ENCODE measurements around the gene RUFY1.
A peak's percentile ranks its signal among the peaks of the same experiment; 100 is the strongest.
"Not testable (repeated sequence)": the region's sequence is repeated elsewhere in the genome, so short reads cannot be mapped to it uniquely, and the experiment has no call there.

Gene RUFY1

DNA sequence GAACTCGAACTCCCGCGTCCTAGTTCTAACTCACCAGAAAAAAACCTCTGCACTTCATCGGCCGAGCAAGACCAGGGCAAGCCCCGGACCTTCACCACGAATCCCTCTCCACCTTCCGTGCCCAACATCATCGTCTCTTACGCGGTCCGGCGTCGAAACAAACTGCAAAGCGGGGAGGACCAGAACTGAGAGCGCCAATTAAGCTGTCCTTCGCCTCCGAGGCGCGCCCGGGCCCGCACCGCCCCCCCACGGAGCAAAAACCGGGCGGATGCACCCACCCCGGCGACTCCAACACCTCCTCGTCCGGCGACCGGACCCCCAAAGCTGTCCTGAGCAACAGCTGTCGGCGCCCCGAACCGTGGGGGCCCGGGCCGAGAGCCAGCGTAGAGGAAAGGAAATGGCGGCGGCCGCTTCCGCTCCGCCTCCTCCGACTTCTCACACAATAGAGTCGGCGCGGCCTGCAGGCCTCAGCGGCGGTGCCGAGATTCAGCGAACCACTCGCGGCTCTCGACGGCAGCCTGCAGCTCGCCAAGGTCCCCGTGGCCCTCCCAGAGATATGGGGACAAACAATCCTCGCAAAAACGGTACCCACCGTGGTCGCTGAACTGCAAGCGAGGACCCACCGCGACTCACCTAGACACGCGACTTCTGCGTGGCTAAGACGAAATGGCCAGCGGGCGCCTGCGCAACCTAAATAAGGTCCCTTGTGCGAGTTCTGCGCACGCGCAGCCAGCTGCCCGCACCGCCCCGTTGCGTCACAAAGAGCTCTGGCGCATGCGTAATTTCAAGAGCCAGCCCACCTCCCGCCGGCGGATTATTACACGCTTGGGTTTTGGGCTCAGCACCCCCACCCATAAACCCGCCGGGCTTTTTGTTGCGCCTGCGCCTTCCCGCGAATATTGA is 72.9 kb downstream of the RUFY1 start, which contains the start of gene HNRNPH1:
Gene HNRNPH1, minus strand, starts transcription at position 669 of the 903 bp plus-strand sequence. Its CDS starts 538 bp downstream, at position 131.
- DNase-seq = peak; percentile 92

DNA sequence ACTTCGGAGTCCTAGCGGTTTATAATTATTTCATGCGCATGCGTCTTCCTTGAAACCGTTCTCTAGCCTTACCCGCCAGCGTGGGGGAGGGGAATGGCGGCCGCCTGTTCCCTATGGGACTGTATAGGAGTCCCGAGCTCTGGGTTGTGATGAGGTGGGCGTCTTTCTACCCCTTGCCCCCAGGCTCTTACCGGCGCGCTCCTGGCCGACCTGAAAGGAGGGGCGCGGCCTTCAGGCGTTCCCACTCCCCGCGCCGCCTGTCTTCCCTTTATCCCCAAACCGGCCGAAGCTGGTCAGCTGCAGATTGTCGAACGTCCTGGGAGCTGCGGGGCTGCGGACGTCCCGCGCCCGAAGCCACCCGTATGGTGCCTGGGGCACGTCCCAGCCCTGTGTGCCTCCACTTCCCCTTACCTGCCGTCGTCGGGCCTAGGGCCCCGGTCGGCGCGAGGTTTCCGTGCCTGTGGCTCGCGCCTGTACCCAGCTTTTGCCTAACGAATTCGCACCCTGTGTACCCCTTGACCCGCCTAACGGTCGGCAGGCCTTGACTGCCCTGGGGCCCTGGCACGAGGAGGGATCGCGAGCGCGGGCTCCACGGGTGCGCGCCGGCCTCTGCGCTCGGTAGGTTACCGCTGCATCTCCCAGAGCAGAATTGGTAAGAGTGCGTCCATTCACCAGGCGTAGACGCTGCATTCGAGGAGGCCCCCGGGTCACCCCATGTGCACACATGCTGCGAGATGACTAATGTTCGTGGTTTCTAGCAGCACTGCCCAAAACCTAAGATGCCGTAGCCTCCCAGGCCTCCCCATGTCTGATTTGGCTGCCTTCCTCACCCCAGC is 73.8 kb downstream of the RUFY1 start:
- peak; percentile 80 for DNase-seq

DNA sequence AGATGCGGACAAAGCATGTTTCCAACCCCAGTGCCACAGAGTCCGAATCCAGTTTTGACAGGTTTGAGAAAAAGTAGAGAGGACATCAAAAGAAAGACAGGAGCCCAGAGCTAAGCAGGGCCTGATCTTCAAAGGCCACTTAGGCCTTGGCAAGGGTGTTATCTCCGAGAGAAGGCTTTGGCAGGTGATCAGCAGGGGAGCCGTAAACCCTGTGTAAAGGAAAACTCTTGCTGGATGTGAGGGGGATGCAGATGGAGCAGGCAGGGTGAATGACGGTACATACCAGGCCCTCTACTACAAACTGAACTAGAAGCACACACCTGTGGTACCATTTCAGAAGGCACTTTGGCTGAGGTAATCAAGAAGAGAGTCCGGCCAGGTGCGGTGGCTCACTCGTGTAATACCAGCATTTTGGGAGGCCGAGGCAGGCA is 74.5 kb downstream of the RUFY1 start:
- no peak for DNase-seq

DNA sequence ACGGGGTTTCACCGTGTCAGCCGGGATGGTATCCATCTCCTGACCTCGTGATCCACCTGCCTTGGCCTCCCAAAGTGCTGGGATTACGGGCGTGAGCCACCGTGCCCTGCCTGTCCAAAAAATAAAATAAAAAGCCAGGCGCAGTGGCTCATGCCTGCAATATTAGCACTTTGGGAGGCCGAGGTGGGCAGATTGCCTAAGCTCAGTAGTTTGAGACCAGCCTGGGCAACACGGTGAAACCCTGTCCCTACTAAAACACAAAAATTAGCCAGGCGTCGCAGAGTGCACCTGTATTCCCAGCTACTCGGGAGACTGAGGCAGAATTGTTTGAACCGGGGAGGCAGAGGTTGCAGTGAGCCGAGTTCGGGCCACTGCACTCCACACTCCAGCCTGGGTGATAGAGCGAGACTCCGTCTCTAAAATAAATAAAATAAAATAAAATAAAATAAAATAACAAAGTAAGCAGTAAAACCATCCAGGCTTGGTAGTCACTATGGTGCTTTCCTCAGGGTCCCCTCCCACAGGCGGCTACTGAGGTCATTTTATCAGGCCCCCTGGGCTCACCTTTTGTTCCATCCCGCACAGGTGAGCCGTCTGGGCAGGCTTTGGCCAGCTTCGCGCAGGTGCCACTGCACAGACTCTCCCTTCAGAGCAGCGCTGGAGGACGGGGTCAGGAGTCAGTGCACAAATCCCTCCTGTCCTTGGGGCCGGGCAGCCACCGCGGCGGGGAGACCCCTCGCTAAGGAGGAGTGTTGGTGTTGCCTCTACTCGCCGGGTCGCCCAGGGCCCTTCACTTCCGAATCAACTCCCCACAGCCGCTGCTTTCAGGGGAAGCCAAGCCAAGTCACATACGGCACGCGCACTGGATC is 83.4 kb downstream of the RUFY1 start:
- not testable (repeated sequence) for DNase-seq

DNA sequence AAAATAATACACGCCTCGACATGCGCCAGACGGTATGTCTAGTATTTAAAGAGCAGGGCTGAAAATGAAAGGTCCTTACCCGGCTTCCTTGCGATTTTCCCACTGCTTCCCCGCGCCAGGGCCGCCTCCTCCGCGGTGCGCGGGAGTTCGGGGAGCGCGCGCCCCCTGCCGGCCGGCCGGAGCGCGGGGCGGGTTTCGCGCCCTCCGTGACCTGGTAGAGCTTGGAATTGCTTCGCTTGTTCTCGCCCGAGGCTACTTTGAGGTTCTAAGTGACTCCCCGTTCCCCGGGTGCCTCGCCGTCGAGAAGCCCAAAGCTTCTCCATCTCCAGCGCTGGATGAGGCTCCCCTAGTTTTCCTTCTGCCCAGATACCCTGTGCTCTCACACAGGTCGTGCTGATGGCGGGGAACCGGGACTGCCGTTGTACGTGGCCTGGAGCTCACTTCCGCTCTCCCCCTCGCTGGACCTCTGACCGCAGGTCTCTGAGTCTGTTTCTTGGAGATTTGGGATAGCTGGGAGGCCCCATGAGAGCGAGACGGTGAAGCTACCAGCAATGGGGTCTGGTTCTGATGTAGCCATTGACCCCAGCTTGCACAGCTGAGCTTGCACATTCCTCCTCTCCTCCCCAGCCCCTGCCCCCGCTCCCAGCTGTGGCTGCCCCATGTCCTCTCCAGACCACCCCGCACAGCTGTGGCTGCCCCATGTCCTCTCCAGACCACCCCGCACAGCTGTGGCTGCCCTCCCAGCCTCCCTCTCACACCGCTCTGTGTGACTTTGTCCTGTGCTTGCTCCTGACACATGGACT is 84.2 kb downstream of the RUFY1 start:
- DNase-seq = not testable (repeated sequence)

DNA sequence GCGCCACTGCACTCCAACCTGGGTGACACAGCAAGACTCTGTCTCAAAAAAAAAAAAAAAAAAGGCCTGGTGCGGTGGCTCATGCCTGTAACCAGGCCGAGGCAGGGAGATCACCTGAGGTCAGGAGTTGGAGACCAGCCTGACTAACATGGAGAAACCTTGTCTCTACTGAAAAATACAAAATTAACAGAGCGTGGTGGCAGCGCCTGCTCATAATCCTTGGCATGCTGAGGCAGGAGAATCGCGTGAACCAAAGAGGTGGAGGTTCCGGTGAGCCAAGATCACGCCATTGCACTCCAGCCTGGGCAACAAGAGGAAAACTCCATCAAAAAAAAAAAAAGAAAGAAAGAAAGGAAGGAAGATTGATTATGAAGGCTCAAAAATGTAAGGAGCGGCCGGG is 88.9 kb downstream of the RUFY1 start:
- DNase-seq = not testable (repeated sequence)

DNA sequence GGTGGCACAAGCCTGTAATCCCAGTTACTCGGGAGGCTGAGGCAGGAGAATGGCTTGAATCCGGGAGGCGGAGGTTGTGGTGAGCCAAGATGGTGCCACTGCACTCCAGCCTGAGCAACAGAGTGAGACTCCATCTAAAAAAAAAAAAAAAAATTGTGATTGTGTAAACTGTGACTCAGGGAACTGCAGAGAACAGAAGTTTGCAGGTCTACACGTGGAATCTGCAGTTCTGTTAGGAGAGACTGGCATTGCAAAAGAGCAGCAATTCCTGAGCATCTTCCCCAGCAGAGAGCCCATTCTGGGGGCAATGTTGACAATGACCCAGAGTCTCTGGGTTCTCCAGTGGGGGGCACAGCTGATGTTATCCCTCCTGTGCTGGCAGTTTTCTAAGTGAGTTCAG is 91.4 kb downstream of the RUFY1 start:
- DNase-seq = not testable (repeated sequence)

DNA sequence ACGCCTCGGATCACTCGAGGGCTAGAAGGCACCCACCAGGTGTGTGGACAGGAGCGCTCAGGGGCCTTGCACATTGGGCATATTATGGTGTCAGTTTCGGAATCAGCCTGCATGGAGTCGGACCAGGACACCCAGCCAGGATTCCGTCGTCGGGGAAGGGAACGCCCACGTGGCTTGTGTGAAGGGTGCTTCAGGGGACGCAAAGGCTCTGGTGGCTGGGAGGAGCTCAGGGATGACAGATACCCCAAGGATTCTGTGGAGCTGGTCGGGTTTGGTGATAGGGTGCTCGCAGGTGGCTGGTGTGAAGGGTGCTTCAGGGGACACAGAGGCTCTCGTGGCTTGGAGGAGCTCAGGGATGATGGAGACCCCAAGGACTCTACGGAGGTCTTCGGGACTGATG is 92.3 kb downstream of the RUFY1 start:
- DNase-seq = not testable (repeated sequence)

DNA sequence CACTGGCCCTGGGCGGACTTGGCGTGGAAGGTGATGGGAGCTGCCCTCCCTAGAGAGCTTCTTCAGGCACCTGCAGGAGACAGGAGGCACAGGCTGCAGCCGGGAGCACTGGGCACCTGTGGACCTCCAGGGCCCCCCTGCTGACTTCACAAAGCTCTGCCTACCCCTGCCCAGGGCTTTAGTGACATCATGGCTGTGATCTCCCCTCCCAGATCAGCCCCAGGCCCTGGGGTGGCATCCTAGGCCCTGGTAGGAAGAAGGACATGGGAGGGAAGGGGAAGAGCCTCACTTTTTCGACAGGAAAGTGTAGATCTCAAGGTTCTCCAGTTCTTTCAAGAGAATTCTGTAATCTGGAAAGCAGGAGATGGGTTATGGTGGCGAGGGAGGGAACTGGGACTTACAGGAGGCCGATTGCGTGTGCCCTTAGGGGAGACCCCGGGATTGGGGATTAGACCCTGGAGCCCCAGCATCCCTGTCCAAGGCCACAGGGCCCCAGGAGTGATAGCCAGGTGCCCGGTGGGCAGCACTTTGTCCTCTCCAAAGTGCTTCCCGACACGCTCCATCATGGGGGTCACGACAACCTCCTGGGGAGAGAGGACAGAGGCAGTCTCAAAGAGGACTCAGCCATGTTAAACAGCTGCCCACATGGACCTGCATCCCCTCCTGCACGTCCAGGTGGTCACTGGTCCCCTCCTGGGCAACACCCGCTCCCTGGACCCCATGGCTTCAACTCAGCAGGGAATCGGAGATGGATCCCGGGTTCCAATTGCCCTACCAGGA is 93.0 kb downstream of the RUFY1 start:
- not testable (repeated sequence) for DNase-seq

DNA sequence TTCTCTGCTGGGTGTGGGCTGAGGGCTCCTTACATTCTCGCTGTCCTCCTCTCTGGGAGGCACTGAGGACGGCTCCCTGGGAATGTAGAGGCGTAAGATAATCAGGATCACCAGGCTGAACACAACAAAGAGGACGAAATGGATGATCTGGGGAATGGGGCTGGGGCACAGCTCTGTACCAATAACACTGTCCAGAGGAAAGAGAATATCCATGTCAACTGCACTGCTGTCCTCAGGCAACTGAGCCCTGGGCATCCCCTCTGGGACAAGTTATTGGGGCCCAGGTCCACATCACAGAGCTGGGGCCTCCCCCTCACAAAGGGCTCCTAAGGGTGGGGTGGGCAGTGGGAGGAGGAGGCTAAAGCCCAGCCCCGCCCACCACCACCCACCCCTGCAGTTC is 94.4 kb downstream of the RUFY1 start:
- not testable (repeated sequence) for DNase-seq

DNA sequence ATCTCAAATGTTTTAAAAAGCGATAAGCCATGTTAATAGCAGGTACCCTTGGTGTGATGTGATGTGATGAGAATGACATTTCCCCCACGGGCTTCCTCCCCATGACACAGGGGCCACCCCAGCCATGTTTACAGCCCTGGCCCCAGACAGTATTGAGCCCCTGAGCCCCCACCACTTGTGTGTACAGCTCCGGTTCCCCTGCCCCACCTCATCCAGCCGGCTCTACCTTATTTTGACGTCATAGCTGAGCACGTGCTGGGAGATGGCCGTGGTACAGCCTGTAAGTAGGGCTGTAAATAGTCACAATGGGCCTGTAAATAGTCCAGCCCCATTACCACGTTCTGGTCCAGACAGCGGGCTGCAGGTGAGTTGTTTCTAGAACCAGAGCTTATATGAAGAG is 98.1 kb downstream of the RUFY1 start:
- no peak for DNase-seq

DNA sequence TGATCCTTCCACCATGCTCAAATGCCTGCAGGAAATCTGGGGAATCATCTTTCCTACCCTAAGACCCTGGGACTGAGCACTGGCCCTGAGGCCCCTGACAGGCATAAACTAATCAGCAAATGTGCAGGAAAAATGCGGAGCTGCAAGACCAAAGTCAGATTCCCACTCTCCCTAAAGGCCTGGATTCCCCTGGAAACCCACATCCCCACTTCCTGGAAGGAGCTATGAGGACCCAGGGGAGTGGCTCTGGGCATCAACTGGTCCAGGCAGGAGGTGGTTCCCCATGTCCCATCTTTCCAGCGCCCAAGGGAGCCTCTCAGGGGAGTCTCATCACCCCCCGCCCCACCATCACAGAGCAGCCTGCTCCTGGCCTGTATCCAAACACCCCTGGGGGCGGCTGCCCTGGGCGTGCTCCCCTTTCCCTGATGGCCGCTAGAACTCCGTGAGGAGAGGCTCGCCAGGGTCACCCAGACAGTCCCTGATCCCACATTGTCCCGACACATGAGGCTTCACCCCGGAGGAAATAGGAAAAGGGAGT is 98.9 kb downstream of the RUFY1 start:
- DNase-seq = not testable (repeated sequence)

DNA sequence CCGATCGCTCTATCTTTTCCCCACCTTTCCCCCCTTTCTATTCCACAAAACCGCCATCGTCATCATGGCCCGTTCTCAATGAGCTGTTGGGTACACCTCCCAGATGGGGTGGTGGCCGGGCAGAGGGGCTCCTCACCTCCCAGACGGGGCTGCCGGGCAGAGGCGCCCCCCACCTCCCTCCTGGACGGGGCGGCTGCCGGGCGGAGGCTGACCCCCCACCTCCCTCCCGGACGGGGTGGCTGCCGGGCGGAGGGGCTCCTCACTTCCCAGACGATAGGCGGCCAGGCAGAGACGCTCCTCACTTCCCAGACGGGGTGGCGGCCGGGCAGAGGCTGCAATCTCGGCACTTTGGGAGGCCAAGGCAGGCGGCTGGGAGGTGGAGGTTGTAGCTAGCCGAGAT is 99.9 kb downstream of the RUFY1 start:
- not testable (repeated sequence) for DNase-seq

DNA sequence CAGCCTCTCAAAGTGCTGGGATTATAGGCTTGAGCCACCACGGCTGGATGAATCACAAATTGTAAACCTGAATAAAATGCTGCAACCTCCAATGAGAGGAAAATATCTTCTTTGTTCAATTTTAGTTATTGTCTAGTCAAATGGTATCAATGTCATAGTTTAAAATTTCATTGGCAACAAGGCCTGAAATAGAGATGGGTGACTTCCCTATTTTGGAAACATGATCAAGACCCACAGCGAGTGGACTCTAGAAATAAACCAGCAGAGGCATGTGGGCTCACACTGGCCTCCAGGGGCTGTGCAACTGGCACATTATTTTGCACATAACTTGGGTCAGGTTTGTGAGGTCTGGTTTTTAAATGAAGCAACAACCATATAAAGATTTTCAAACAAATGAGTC is 102.8 kb downstream of the RUFY1 start:
- not testable (repeated sequence) for DNase-seq

DNA sequence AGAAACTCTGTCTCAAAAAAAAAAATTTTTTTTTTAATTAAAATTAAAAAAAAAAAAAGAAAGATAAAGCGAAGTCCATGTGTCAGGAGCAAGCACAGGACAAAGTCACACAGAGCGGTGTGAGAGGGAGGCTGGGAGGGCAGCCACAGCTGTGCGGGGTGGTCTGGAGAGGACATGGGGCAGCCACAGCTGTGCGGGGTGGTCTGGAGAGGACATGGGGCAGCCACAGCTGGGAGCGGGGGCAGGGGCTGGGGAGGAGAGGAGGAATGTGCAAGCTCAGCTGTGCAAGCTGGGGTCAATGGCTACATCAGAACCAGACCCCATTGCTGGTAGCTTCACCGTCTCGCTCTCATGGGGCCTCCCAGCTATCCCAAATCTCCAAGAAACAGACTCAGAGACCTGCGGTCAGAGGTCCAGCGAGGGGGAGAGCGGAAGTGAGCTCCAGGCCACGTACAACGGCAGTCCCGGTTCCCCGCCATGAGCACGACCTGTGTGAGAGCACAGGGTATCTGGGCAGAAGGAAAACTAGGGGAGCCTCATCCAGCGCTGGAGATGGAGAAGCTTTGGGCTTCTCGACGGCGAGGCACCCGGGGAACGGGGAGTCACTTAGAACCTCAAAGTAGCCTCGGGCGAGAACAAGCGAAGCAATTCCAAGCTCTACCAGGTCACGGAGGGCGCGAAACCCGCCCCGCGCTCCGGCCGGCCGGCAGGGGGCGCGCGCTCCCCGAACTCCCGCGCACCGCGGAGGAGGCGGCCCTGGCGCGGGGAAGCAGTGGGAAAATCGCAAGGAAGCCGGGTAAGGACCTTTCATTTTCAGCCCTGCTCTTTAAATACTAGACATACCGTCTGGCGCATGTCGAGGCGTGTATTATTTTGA is 107.2 kb downstream of the RUFY1 start:
- DNase-seq = not testable (repeated sequence)

DNA sequence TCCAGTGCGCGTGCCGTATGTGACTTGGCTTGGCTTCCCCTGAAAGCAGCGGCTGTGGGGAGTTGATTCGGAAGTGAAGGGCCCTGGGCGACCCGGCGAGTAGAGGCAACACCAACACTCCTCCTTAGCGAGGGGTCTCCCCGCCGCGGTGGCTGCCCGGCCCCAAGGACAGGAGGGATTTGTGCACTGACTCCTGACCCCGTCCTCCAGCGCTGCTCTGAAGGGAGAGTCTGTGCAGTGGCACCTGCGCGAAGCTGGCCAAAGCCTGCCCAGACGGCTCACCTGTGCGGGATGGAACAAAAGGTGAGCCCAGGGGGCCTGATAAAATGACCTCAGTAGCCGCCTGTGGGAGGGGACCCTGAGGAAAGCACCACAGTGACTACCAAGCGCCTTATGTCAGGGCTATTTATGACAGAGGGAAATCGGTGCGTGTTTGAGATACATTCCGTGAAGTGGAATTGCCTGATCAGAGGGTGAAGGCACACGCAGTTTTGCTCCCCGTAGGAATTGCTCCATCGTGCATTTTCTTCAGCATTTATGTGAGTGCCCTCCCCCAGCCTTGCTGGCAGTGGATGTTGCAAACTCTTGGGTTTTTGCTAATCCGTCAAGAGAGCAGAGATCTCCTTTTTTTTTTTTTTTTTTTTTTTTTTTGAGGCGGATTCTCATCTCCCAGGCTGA is 108.0 kb downstream of the RUFY1 start:
- peak; percentile 9 for DNase-seq

Data from NCI-H226 (cell line).